SU-DHL-6 (cell line): ENCODE results near the gene PDE6G.
A peak's percentile ranks its signal among the peaks of the same experiment; 100 is the strongest.
"Not testable (repeated sequence)": the region's sequence is repeated elsewhere in the genome, so short reads cannot be mapped to it uniquely, and the experiment has no call there.

Experiments used
- H2AFZ ChIP-seq: fragments of 200-600 bp; sonication (generic); 2 replicates; pipeline ENCODE4 v1.6.1; 2014; ENCODE audit warnings: low read depth, mild to moderate bottlenecking, moderate library complexity, mixed read lengths, antibody characterized with exemption, low read length; ENCODE audit not compliant: severe bottlenecking
- H3F3A ChIP-seq: fragments of 200-600 bp; shearing (Covaris generic); 2 replicates; pipeline ENCODE4 v1.6.0; 2016; ENCODE audit warnings: antibody characterized with exemption, mild to moderate bottlenecking; ENCODE audit not compliant: insufficient read depth
- H3K27ac ChIP-seq: fragments of 200-600 bp; sonication (generic); 2 replicates; pipeline ENCODE4 v1.5.1; 2016; ENCODE audit warnings: low read depth, mild to moderate bottlenecking, low read length, moderate library complexity, mixed read lengths
- H3K27me3 ChIP-seq: fragments of 200-600 bp; sonication (generic), shearing (Covaris generic); 2 replicates; pipeline ENCODE4 v1.6.0; 2014; ENCODE audit warnings: mild to moderate bottlenecking, low read length
- H3K36me3 ChIP-seq: fragments of 200-600 bp; sonication (generic); 2 replicates; pipeline ENCODE4 v1.6.1; 2014; ENCODE audit warnings: mild to moderate bottlenecking, low read length, mixed read lengths
- H3K4me2 ChIP-seq: fragments of 300-600, 200-600 bp; shearing (Covaris generic), sonication (generic); 2 replicates; pipeline ENCODE4 v1.6.0; 2014; ENCODE audit warnings: low read length, low read depth, mild to moderate bottlenecking; ENCODE audit not compliant: poor library complexity, severe bottlenecking
- H3K4me3 ChIP-seq: fragments of 200-600 bp; sonication (generic); 2 replicates; pipeline ENCODE4 v1.5.1; 2014; ENCODE audit warnings: antibody characterized with exemption, low read length, mild to moderate bottlenecking, mixed read lengths; ENCODE audit not compliant: insufficient read depth, poor library complexity, severe bottlenecking
- H3K79me2 ChIP-seq: fragments of 200-600 bp; sonication (generic); 2 replicates; pipeline ENCODE4 v1.6.1; 2014; ENCODE audit warnings: mild to moderate bottlenecking, low read length, moderate library complexity; ENCODE audit not compliant: insufficient read depth
- H3K9ac ChIP-seq: fragments of 200-600 bp; sonication (generic); 2 replicates; pipeline ENCODE4 v1.7.0; 2014; ENCODE audit warnings: mild to moderate bottlenecking, low read length
- H3K9me2 ChIP-seq: fragments of 200-600 bp; sonication (generic); replicated peaks from 2 replicates; pipeline ENCODE4 v1.6.1; 2014; ENCODE audit warnings: low read length; ENCODE audit not compliant: insufficient read depth
- H3K9me3 ChIP-seq: fragments of 200-600 bp; sonication (generic); 2 replicates; pipeline ENCODE4 v1.6.1; 2014; ENCODE audit warnings: low read length, mixed read lengths; ENCODE audit not compliant: insufficient read depth
- H4K20me1 ChIP-seq: fragments of 200-600 bp; sonication (generic); 2 replicates; pipeline ENCODE4 v1.6.1; 2014; ENCODE audit warnings: low read depth, mild to moderate bottlenecking, antibody characterized with exemption, low read length, moderate library complexity, mixed read lengths
- CTCF ChIP-seq: fragments of 200-600 bp; sonication (generic); IDR thresholded peaks from one replicate; pipeline ENCODE4 v1.5.1; 2017; ENCODE audit warnings: antibody characterized with exemption, mild to moderate bottlenecking, low read length, moderate library complexity; ENCODE audit not compliant: insufficient read depth, poor library complexity, severe bottlenecking
- EZH2phosphoT487 ChIP-seq: fragments of 200-600 bp; sonication (generic), shearing (Covaris generic); conservative IDR thresholded peaks from 2 replicates; pipeline ENCODE4 v1.6.1; 2018; ENCODE audit warnings: mild to moderate bottlenecking, antibody characterized with exemption, low read length, moderate library complexity, mixed read lengths

PDE6G gene

GRCh38 chr17:81676906-81677305 is 20.6 kb upstream of the PDE6G start:
- H3K4me2 ChIP-seq, result no peak overlapping the region
- no peaks in the 10 kb centered on the region for H3K27me3 ChIP-seq
- TF ChIP-seq EZH2phosphoT487, result no peak
- no peak for TF ChIP-seq CTCF
- no peaks in the 10 kb centered on the region for H3K36me3 ChIP-seq
- no peak overlapping the region for H3K4me3 ChIP-seq
- no peaks in the 10 kb centered on the region for H3K9me3 ChIP-seq
- H3K9ac ChIP-seq, result no peak overlapping the region
- no peaks in the 10 kb centered on the region for H4K20me1 ChIP-seq
- no peaks in the 10 kb centered on the region; the same call in 1 of the 2 replicates for H3F3A ChIP-seq
- no peak overlapping the region for H2AFZ ChIP-seq
- peaks cover 5% of the 10 kb centered on the region; the same call in 1 of the 2 replicates for H3K79me2 ChIP-seq
- no peak overlapping the region for H3K27ac ChIP-seq
- no peaks in the 10 kb centered on the region for H3K9me2 ChIP-seq

GRCh38 chr17:81675515-81676221 is 19.3 kb upstream of the PDE6G start:
- not testable (repeated sequence) for H3K27me3 ChIP-seq, H3K79me2 ChIP-seq, H3K4me2 ChIP-seq, H3K4me3 ChIP-seq, H3K27ac ChIP-seq, H3K36me3 ChIP-seq, H2AFZ ChIP-seq, H4K20me1 ChIP-seq, H3K9ac ChIP-seq, H3K9me2 ChIP-seq, H3K9me3 ChIP-seq, H3F3A ChIP-seq
- peak; percentile 9 for TF ChIP-seq CTCF

GRCh38 chr17:81673561-81674258 is 17.4 kb upstream of the PDE6G start:
- peaks cover 2% of the 10 kb centered on the region; the same call in 1 of the 2 replicates for H3K79me2 ChIP-seq
- peaks cover 6% of the 10 kb centered on the region; the same call in 1 of the 2 replicates for H3K36me3 ChIP-seq
- no peak overlapping the region for H3K4me3 ChIP-seq
- H3F3A ChIP-seq, result no peaks in the 10 kb centered on the region; the same call in 1 of the 2 replicates
- no peaks in the 10 kb centered on the region for H3K9me2 ChIP-seq
- H3K9me3 ChIP-seq, result no peaks in the 10 kb centered on the region
- H3K9ac ChIP-seq, result no peak overlapping the region
- H3K4me2 ChIP-seq, result no peak overlapping the region
- H3K27me3 ChIP-seq, result no peaks in the 10 kb centered on the region
- no peaks in the 10 kb centered on the region for H4K20me1 ChIP-seq
- H2AFZ ChIP-seq, result no peak overlapping the region
- no peak overlapping the region for H3K27ac ChIP-seq
- TF ChIP-seq EZH2phosphoT487 (no peak), CTCF (no peak)
